GM19351 (cell line): ENCODE results near the gene PAX4.

Experiments
- ATAC-seq: cut with Tn5 transposase; IDR thresholded peaks from one replicate; pipeline ENCODE4 v1.9.1; 2021; ENCODE audit warnings: mild to moderate bottlenecking, moderate library complexity; ENCODE audit not compliant: unreplicated experiment

Gene PAX4, protein sequence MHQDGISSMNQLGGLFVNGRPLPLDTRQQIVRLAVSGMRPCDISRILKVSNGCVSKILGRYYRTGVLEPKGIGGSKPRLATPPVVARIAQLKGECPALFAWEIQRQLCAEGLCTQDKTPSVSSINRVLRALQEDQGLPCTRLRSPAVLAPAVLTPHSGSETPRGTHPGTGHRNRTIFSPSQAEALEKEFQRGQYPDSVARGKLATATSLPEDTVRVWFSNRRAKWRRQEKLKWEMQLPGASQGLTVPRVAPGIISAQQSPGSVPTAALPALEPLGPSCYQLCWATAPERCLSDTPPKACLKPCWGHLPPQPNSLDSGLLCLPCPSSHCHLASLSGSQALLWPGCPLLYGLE

DNA sequence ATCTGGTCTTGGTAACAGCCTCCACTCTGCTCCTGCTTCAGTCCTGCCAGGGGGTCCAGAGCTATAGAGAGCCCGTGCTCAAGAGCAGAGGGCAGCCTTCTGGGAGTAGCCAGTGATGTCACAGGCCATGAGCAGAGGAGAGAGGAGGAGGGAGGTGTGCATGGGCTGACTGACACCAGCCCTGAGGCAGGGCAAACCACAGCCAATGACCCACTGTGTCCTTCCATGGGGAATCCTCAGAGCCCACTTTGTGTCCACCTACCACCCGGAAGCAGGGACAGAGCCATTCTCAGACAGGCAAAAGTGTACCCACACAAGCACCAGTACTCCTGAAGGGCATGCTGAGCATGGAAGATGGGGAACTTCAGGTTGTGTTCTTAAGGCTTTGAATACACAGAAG lies at the start of gene PAX4:
Gene PAX4 (minus strand): TSS at position 101 of the 400 bp plus-strand sequence. CDS start 2,214 bp downstream, outside the sequence.
- no peak for ATAC-seq

DNA sequence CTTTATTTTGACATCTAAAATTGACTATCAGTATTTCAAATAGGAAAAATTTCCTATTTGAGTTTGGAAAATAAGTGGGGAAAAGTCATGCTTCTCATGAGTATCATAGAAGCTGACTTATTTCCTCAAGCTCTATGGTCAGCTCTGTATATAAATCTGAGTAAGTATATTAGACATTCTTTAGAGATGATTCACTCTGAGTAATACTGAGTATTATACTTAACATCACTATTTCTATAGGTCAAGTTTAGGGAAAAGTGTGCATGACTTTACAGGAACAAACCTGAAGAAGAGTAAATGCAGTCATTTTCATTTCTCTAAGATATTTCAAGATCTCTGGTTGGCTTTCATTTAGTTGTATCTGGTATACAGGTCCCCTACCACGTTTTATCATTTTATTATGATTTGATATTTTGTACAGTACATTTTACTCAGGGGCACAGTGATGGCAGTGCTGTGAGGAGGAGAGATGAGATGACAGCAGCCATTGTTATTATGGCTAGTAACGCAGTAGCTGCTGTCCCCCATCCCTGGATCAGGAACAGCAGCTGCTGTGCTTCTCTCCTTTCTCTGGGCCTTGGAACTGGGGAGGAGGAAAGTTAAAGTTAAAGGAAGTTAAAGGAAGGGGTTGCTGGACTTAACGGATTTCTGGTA lies 49.2 kb upstream of the PAX4 start:
- peak; percentile 47 for ATAC-seq

DNA sequence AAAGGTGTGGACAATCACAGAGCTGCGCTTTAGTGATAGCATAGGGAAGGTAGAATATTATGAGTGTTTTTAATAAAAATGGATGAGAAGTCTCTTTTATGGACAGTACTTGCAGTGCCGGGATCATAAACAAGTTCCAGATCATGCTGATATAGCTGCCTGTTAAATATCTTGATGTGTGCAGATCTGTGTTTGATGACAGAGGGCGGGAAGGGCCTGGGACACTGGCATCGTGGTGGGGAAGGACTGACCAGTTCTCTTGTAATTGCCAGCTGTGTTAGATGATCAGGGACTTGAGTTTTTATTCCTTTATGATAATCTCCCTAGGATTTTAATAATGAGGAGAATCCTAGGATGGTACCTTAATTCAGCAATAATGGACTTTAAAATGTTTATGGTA lies 48.7 kb upstream of the PAX4 start:
- no peak for ATAC-seq

DNA sequence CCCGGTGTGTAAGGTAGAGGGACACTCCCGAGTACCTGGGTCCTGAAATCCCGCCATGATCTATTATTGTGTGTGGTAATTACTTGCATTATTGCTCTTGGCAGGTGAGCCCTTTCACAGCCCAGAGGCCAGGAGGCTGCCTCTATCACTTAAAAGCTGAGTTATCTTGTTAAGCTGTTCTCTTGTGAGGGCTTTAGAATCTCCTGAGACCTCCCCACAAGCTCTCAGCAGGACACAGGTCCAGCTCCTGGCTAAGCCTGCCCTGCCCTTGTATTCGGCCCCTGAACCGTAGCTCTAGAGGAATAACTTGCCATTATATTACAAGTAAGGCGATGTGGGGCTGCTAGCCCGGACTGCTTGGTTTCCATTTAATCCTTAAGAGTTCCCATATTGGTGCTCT lies 48.0 kb upstream of the PAX4 start:
- no peak for ATAC-seq

DNA sequence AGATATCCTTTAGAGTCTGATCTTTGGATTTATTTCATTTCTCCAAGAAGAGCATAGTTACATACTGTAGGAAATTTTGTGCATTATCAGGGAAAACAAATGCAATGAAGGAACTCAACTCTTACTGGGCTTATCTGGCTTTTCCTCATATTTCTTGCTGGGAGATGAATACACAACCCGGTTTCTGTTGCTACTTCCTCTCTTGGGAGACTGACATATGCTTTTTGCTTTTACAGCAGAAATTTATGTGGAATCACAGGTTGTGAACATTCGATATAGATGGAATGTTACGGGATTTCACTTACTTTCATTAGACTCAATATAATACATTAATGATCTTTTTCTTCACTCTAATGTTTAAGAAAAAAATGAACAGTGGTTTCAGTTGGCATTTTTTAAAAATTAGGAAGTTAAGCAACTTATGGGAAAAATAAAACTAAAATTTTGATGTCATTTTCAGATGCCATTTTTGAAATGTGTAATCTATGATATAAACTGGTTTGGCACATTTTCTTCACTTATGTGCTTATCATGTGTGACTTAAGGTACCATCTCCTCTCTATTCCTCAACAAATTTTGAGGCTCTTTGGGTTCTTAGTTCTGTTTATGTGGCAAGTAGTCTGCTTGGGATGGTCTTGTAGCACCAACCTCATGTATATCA lies 41.2 kb upstream of the PAX4 start:
- no peak for ATAC-seq

DNA sequence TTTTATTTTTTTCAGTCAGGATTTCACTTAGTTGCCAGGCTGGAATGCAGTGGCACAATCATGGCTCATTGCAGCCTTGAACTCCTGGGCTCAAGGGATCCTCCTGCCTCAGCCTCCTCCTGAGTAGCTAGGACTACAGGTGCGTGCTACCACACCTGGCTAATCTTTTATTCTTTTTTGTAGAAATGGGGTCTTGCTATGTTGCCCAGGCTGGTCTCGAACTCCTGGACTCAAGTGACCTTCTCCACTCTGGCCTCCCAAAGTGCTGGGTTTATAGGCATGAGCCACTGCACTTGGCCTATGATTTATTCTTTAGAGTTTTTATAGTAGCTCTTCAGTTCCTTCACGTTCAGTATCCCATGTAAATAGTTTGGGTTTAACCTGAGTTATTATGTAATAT lies 39.6 kb upstream of the PAX4 start:
- ATAC-seq = no peak

DNA sequence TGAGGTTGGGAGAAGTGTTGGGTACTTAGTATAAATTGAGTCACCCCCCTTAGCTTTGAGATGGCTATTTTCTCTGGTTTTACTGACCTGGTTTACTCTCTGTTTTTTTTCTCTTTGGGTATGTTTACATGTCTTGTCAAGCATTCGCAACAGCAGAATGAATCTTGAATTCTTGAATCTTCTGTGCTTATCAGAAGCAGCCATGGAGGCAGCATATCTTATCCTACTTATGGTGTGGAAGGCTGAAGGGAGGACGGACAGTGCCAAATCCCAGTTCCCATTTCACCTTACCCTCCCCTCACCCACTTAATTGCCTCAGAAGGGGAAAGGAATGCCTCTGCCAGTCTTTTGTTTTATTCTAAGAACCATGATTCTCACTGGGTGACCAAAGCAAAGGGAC lies 37.8 kb upstream of the PAX4 start:
- ATAC-seq = no peak

GRCh38 chr7:127654404-127655394 lies 36.8 kb upstream of the PAX4 start:
- ATAC-seq = no peak

DNA sequence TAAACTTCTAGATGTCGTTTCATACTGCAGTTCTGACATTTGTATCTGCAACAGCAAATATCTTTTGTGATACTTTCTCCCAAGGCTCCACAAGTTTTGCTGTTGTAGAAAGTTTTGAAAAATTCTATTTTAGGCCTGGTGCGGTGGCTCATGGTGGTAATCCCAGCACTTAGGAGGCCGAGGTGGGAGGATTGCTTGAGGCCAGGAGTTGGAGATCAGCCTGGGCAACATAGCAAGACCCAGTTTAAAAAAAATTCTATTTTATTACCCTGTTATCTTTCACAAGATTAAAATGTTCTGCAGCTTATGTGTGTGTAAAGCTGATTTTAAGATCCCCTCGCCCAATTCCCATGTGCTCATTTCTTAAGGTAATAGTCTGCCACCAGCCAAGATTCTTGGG lies 35.5 kb upstream of the PAX4 start:
- ATAC-seq = no peak

GRCh38 chr7:127652333-127653248 lies 34.6 kb upstream of the PAX4 start:
- peak; percentile 7 for ATAC-seq

DNA sequence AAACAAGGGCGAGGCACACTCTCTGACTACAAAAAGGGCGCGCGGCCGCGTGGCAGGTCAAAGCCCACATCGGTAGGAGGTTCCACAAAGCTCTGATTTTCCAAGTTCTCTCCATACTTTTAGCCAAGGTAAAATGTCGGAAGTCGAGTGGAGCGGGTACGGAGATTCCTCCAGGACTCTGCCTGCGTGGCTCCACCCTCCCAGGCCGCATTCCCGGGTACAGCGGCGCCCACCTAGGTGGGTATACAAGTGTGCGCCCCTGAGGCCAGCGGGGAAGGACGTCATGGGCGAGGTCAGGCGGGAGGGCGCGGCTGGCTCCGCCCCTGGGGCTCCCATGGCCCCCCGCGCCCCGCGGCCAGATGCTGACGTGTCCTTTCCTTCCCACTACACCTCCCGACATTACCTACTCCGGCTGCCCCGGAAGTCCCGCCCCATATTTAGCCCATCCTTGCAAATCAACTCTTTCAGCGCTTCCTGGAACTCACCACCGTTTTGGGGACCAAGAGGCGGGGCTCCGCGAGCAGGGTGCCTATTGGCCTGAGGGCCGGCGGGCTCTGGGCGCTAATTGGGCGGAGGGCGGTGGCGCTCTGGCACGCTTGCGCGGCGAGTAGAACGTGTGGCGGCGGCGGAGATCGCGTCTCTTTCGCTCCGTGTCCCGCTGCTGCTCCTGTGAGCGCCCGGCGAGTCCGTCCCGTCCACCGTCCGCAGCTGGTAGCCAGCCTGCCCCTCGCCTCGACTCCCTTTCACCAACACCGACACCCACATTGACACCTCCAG lies 33.8 kb upstream of the PAX4 start, which contains the start of gene SND1:
Gene SND1 (plus strand): TSS at position 639 of the 777 bp plus-strand sequence. CDS start 180 bp downstream, outside the sequence.
- ATAC-seq = peak; percentile 88

DNA sequence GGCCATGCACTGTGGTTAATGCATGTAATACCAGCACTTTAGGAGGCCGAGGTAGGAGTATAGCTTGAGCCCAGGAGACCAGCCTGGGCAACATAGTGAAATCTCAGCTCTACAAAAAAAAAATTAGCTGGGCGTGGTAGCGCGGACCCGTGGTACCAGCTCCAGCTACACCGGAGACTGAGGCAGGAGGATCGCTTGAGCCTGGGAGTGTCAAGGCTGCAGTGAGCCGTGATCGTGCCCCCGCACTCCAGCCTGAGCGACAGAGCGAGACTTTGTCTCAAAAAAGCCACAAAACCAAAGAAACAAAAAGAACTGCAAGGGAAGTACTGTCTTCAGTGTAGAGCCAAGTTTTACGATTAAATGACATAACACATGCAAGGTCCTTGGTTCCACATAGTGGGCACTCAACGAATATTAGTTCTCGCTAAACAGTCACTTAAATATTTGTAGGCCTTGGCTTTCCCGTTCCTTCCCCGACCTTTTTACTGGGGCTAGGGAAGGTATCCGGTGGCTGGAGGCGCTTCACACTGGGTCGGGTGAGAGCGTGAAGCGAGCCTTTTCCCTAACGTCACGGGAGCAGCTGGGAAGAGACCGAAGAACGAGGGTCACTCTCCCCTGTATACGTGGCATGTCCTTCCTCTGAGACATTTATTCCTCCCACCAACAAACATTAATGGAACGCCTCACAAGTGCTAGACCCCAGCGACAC lies 33.1 kb upstream of the PAX4 start:
- ATAC-seq = peak; percentile 8

- ATAC-seq = no peak
These were observed 31.0 kb upstream of the PAX4 start for GRCh38 chr7:127648986-127649385.

- ATAC-seq = no peak
These were observed 29.7 kb upstream of the PAX4 start for GRCh38 chr7:127647636-127648035.

GRCh38 chr7:127644484-127644883 lies 26.5 kb upstream of the PAX4 start:
- ATAC-seq = no peak

- no peak for ATAC-seq
These were observed 20.3 kb upstream of the PAX4 start for GRCh38 chr7:127638197-127638596.

DNA sequence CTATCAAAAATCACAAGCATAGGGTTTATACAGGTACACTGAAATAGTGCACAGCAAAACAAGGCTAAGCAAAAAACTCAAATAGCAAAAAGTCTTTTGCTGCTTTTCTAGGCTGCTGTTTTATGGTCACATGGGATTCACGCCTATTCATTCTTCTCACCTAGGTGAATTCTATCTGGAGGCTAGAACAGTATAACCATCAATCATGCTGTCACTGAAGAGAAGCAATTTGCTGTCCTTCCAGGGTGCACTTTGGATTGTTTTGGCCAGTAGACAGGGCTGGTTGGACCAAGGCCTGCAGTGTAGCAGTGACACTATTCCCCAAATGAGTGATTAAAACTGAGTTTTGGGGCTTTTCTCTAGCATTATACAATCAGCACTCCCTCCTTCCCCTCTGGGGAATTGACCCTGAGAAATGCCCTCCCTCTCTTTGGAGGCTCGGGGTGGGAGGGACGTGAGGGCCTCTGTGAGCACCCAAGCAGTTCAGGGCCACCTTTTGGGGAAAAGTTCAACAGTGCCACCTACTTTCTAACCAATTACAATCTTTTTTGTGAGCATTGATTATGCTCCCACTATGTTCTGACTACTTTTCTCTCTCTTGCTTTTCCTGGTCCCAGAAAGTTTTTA lies 17.8 kb upstream of the PAX4 start:
- ATAC-seq = no peak
